NCI-H524 treated with DMSO at 0.1 percent for 48 hours (cell line): Measurements from ENCODE around the gene GRAMD1C.
"Not testable (repeated sequence)": the region's sequence is repeated elsewhere in the genome, so short reads cannot be mapped to it uniquely, and the experiment has no call there.

Experiments used
- DNase-seq: peaks from one replicate; lab custom pipeline; 2025; lab: John Stamatoyannopoulos, UW

Gene GRAMD1C

DNA sequence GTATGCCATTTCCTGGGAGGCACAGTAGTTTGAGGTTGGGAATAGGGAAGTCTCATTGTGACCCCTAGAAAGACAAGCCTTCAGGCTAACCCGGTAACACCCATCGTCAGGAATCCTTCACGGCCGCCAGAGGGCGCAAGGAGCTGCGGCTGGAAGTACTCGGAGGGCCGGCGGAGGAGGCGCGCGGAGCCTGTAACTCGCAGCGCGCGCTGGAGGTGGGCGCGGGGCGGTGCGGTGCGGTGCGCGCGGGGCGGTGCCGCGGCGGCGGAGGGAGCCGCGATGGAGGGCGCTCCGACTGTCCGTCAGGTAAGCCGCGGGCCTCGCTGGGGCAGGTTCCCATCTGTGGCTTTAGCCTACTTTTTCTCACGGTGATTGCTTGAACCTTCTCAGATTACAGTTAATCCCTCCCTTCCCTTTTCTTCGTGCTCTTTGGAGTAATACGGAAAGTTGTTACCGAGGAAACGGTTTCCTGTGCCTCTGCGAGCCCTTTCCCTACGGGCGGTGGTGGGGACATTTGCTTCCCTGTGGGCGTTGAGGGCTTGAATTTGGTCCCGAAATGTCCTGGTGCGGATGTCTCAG is at the start of gene GRAMD1C:
Gene GRAMD1C (plus strand): TSS at position 158 of the 579 bp plus-strand sequence. CDS start 122 bp downstream, at position 280.
- peak; percentile 92 for DNase-seq

DNA sequence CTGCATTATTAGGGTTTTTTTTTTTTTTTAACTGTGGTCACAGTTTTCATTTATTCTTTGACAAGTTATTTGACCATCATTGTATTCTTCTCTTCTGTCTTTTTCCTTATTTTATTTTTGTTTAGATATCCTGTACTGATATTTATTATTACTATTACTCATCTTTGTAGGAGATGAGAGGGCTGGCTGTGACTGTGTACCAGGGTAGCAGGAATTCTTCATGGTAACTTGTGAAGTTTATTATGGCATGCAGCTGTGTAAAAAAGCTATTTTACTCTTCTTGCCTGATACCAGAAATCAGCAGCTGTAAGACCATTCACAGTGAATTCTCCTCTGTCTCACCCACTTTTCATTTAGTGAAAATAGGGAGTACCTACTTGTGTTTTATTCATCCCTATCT is 47.2 kb upstream of the GRAMD1C start:
- DNase-seq = no peak

DNA sequence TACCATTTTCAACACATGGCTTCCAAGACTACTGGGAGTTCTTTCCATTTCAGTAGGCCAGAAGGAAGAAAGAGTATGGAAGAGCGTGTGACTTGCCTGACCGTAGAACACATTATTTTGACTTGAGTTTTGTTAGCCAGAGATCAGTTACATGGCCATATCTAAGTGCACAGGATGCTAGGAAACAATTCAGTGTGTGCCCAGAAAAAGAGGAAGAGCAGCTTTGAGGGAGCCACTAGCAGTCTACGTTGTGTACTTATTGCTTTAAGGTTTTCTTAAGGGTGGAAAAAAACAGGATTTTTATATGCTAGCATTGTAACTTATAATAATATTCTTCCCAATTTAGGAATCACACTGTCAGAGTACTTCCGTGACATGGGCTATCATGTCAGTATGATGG is 44.1 kb upstream of the GRAMD1C start:
- DNase-seq = no peak

DNA sequence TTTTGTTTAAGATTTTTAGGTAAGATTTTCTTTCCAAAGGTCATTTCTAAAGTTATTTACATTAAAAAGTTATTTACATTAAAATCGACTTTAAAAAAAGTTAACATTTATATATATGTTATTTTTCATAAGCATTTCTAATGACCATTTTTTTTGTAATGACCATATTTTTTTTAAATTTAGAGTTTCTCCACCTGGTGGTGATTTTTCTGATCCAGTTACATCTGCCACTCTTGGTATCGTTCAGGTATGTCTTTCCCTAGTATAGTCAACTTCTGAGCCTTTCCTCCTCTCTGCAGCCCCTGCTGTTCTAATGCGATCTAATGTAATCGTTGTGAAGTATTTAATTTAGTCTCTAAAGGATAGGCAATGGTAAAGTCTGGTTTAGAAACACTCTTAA is 42.9 kb upstream of the GRAMD1C start:
- DNase-seq = no peak

DNA sequence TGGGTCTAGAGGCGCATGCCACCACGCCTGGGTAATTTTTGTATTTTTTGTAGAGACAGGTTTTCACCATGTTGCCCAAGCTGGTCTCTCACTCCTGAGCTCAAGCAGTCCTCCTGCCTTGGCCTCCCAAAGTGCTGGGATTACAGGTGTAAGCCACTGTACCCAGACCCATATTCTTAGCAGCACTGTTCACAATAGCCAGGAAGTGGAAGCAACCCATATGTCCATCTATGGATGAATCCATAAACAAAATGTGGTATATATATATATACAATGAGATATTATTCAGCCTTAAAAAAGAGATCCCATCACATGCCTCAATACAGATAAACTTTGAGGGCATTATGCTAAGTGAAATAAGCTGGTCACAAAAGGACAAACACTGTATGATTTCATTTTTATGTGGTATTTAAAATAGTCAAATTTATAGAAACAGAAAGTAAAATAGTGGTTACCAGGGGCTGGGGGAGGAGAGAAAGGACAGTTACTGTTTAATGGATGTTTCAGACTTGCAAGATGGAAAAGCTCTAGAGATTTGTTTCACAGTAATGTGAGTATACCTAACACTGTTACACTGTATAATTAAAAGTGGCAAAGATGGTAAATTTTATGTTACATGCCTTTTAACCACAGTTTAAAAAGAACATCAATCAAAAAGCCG is 35.7 kb upstream of the GRAMD1C start:
- no peak for DNase-seq

DNA sequence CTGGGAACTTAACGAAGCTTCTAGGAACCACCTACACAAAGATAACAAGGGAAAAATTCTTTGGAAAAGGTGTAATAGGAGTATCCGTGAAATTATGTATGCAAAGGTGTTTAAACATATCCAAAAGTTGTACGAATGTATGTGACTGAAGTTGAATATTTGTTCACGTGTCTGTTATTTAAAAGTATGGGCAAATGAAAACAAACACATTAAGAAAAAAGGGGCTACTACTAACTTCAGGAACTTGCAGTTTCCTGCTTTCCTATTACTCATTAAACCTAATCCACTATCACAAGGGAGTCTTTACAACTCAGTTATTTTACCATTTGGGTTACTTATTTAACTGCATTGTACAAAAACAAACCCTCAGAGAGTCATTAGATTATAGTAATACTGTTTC is 33.9 kb upstream of the GRAMD1C start:
- DNase-seq = no peak

DNA sequence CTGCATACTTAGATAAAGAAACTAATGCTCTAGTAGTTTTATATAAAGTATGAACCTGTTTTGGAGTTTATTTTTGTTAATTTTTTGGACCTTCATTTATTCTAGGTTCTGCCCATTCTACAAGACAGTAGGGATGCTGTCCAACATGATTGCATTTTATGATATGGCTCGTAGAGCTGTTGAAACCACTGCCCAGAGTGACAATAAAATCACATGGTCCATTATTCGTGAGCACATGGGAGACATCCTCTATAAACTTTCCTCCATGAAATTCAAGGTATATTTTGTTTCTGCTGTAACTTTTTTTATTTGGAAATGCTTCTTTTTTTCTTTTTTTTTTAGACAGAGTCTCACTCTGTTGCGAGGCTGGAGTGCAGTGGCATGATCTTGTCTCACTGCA is 33.3 kb upstream of the GRAMD1C start:
- DNase-seq = no peak

DNA sequence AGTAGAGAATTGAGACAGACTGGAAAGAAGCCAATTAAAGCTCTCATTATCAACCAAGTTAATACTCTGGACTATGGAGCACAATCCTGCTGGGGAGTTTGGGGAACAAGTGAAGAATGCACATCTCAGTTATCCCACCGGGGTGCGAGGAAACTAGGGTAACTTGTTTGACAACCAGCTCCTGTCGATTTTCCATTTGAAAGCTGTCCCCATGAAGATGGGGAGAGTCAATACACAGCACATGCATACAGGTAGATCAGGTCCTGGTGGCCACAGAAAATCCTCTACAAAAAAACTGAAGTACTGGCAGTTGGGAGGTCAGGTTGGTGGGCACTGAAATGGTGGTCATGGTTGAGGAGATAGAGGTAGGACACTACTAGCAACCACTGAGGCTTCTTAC is 25.7 kb upstream of the GRAMD1C start:
- DNase-seq = no peak

DNA sequence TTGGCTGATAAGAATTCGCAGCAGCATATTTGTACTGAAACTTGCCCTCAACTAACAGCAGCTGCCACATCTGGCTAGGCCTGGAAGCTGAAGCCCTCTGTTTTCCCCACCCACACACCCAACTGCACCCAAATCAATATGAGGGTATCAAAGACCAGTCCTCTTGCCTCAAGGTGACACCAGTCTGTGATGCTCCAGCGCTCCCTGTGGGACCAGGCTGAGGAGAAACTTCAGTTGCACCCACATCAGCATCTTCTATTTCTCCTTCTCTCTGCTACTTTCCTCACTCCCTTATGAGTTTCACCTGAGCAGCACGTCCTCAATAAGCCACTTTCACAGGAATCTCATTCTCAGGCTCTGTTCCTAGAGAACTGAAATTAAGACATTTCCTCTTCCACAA is 18.7 kb upstream of the GRAMD1C start:
- no peak for DNase-seq

DNA sequence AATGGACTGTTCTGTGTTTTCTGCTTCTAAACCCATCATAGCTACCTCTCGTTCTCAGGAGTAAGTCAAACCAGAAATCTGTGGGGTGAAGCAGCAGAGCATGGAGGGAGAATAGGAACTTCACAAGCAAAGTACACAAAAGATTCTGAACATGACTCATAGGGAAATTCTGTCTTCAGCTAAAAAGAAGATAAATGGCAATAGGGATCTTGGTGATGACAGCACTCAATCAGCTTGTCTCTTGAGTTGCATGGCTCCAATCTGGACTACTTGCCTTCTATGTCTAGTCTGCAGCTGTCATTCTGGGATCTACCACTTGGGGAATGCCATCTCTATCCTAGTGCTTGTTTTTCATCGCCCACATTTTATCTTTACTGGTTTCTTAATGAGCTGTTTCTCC is 13.5 kb upstream of the GRAMD1C start:
- no peak for DNase-seq

DNA sequence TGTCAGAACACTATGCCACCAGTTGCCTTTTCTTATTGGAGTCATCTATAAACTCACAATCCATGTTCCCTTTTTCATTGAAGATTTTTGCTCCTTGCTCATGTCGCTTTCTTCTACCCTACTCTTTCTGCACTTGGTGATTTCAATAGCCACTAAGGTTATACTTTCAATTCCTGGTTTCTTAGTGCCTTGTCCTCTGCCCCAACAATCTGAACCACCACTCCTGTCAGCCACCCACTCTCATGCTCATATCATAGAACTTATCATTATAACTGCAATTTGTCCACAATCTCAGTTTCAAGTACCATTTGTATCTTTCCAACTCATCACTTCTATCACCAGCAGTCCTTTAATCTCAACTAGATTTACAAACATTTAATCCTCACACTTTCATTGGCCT is 10.0 kb upstream of the GRAMD1C start:
- DNase-seq = no peak

DNA sequence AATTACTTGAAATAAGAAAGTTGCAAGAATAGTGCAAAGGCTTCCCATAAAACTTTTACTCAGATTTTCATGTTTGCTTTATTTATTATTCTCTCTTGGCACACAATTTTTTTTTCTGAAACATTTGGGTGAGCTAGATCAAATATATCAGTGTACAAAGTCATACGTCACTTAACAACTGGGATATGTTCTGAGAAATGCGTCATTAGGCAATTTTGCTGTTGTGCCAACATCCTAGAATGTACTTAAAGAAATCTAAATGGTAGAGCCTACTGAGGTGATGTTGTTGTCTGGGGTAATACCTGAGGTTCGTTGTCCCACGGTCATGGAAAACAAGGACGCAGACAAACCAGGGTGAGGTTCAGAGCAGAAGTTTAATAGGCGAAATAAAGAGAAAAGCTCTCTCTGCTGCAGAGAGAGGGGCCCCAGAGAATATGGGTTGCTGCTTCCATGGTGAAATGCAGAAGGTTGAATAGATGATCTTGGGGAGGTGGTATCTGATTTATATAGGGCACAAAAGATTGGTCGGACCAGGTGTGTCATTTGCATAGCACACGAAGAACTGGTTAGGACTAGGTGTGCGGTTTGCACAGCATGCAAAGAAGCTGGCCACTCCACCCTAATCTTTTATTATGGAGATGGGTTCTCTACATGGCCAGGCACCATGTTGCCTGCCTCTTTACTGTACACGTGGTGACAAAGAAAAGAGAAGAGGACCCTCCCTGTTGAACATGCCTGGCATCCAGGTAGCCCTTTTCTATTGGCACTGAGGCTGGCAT is 8.8 kb upstream of the GRAMD1C start:
- no peak for DNase-seq

DNA sequence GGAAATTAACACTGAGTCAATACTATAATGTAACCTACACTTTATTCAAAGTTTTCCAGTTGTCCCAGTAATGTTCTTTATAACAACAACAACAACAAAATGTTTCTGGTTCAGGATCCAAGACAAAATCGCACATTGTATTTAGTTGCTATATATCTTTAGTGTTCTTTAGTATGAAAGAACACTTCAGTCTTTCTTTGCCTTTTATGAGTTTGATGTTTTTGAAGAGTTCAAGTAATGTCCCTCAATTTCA is 7.6 kb upstream of the GRAMD1C start:
- no peak for DNase-seq

DNA sequence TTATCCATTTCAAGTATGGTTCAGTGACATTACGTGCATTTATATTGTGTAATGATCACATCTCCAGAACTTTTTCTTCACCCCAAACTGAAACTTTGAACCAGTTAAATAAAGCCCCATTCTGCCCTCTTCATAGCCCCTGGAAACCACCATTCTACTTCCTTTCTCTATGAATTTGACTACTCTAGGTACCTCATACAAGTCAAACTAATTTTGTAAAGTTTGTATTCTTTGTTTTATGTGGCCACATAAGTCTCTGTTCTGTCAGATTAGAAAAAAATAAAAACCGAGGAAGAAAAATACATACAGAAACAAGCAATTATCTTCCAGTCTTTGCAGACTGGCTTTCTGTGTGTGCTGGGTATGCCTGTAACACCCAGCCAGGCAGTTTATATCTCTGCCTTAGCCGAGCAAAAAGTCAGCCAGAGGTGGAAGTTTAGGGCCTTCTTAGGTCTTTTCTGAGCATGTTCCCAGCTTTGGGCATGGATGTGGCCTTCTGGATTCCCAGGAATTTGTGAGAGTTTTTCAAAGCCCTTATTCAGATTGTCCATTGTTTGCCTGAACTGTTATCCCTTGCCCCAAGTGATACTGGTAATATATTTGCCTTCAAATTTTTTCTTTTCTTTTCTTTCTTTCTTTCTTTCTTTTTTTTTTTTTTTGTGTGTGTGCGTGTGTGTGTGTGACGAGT is 6.0 kb upstream of the GRAMD1C start:
- no peak for DNase-seq

DNA sequence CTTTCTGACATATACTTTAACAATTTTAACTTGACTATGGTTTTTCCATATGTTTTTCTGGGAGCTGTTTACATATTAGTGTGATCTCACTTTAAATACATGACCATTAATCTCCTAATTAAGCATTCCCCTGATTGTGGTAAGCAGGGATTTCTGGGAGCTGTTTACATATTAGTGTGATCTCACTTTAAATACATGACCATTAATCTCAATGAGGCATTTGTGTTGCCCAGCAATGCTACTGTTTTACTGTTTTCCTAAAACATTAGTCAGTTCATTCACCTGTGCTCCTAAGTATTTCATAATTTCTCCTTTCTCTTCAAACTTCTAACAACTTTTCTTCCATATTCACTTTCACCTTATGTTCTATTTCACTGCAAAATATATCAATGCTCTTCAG is 3.6 kb upstream of the GRAMD1C start:
- no peak for DNase-seq

DNA sequence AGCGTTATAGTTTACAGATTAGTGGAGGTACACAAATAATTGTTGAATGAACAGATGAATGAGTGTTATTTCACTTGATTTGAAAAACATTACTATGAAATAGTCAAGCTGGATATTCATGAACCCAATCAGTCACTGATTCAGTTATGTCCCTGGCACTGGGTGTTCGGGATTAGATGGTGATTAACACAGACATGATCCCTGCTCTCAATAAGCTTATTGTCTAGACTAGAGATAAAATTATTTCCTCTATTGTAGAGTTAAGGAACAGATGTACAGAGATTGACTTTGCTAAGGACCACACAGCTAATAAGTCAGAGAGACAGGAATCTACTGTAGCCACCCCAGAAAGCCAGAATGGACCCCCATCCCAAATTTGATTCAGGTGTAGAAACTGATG is 963 bp downstream of the GRAMD1C start:
- DNase-seq = no peak

DNA sequence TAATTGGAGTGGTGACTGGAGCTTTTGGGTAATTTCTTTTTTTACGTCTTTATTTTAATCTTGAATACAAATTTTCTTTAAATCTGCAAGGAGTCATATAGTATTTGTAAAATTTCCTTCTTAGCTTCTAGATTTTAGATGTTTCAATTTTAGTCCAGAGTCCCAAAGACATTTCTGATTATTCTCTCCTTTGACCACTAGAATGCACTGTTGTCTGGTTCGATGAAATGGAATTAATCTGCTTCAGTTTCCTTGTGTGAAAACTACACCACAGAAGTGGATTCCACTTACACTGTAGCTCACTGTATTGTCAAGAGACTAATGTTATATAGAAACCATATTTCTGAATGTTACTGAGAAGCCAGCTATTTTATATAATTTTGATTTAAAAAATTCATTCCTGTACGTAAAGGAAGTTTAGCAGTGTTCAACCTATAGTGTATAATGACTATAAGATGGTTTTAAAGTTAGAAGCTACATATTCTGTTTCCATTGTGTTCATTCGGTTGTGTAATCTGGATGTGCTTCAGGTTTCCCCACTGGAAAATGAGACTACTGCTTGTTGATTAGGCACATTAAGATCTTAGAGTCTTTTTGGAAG is 6.1 kb downstream of the GRAMD1C start:
- DNase-seq = no peak

DNA sequence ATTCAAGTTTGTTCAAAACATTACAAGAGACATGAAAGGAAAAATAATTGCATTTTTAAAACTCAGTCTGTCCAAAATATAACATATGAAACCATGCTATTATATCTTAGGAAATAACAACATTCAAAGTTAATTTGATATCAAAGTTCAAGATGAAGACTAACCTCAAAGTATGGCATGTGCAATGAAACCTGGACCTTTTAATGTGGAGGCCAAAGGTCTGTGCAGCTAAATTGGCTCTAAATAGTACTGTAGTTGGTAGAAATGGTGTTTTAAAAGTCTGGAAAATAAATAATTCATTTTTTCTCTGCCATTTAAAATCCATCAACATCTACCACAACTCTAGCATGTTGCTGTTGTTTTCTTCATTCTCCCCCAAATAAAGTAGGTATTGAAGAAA is 8.7 kb downstream of the GRAMD1C start:
- no peak for DNase-seq

DNA sequence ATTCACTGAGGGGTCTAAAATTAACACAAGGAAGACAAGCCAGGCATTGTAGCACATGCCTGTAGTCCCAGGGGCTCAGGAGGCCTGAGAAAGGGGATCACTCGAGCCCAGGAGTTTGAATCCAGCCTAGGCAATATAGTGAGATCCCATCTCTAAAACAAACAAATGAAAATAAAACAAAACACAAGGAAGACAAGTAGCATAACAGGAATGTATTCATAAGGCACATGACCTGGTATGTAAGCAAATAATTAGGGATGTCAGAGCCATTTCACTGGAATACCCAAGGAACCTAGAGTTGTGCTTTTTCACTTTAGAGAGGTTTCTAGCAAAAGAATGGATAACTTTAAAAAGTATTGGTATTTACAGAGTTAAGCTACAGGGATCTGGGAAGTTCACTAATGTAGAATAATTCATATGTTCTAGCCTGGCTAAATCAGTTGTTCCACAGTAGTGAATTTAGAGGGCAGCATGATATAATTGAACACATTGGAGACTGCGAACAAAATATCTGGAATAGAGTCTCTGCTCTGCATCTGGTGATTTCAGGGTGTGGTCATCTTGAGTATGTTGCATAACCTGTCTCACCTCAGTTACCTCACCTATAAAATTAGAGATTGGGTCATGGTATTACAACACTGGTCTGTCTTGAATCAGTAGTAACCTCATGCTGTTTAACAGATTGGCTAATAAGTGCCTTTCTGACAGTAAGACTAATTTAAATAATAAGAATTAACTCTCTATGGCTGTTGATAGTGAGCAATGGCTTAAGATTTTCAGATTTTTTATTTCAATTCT is 9.3 kb downstream of the GRAMD1C start:
- no peak for DNase-seq

DNA sequence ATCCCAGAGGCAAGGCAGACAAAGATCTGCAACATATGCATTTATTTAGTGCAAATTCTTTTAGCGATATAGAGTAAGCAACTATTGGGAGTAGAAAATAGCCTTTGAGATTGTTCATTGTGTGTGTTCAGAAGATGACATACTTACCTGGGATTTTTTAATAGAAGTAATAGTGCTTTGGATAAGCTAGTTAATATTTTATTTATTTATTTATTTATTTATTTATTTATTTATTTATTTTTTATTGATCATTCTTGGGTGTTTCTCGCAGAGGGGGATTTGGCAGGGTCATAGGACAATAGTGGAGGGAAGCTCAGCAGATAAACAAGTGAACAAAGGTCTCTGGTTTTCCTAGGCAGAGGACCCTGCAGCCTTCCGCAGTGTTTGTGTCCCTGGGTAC is 10.5 kb downstream of the GRAMD1C start:
- DNase-seq = not testable (repeated sequence)

DNA sequence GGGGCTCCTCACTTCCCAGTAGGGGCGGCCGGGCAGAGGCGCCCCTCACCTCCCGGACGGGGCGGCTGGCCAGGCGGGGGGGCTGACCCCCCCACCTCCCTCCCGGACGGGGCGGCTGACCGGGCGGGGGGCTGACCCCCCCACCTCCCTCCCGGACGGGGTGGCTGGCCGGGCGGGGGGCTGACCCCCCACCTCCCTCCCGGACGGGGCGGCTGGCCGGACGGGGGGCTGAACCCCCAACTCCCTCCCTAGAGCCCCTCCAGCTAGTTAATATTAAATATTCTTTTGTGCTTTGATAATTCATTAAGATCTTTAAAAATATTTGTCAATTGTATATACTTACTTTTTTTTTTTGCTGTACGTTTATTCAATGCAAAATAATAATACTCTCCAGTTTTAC is 11.3 kb downstream of the GRAMD1C start:
- DNase-seq = not testable (repeated sequence)

DNA sequence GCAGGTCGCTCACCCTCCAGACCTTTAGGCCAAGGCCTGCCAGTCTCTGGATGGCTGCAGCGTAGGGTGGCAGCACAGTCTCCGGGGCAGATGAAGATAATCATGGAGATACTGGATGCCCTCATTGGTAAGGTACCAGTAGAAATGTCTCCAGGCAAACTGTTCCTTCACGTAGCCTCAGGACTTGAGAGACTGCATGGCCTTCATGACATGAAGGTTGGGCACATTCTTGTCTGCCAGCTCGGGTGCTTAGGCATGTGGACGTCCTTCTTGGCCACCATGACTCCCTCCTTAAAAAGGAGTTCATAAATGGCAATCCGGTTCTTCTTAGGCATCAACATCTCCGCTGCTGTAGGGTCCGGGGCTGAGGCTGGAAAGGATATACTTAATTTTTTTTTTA is 11.8 kb downstream of the GRAMD1C start:
- not testable (repeated sequence) for DNase-seq
